A549 (cell line): ENCODE results near the gene DGLUCY. TPM values are rescaled to one million over a fixed set of nuclear protein-coding genes. Genes with fewer than 3 reads are reported as not detected.
"Not testable (repeated sequence)": the region's sequence is repeated elsewhere in the genome, so short reads cannot be mapped to it uniquely, and the experiment has no call there.

ENCODE experiments used
- ATAC-seq, 2 experiments: fragments of 200-7000 bp in 1 of 2; fragments of >200 bp in 1 of 2; cut with Nextera tagmentation in 1 of 2; cut with Tn5 transposase in 1 of 2; 3 replicates each; pipeline versions ENCODE4 v1.8.0 to v1.9.1; 2018 to 2020; ENCODE audit warnings: mild to moderate bottlenecking in 1 of 2, moderate library complexity in 1 of 2
- CTCF ChIA-PET: fragments of 300-600 bp; sonication (Branson Sonifier 250); formaldehyde crosslinking; extraction: SDS; loops from one replicate; lab custom pipeline; 2021; ENCODE audit warnings: antibody characterized with exemption, inconsistent platforms; lab: Yijun Ruan, JAX
- POLR2A ChIA-PET: fragments of 350-600 bp; formaldehyde crosslinking; extraction: SDS; loops from one replicate; lab custom pipeline; 2021; ENCODE audit warnings: antibody characterized with exemption, inconsistent platforms; lab: Yijun Ruan, JAX
- DNase-seq, 2 experiments: peaks; one replicate each; pipeline versions ENCODE4 v3.0.0 to v3.0.0-alpha.2; 2011 to 2016; ENCODE audit warnings: low read depth in 1 of 2, low spot score in 1 of 2
- FAIRE-seq: peaks from 2 replicates; lab custom pipeline; 2011; peaks lifted over from hg19 to GRCh38; lab: Jason Lieb, UNC
- H3K27ac ChIP-seq, 2 experiments: fragments of >200 bp; sonication (Bioruptor Twin); formaldehyde crosslinking; 3 replicates each; pipeline ENCODE4 v1.5.1; 2016 to 2017
- H3K4me1 ChIP-seq: fragments of >200 bp; sonication (Bioruptor Twin); formaldehyde crosslinking; 3 replicates; pipeline ENCODE4 v1.6.1; 2016
- H3K4me2 ChIP-seq: fragments of >200 bp; sonication (Bioruptor Twin); formaldehyde crosslinking; 3 replicates; pipeline ENCODE4 v1.6.1; 2016
- H3K4me3 ChIP-seq: fragments of >200 bp; sonication (Bioruptor Twin); formaldehyde crosslinking; 3 replicates; pipeline ENCODE4 v1.5.1; 2016
- H3K9me3 ChIP-seq: fragments of >200 bp; sonication (Bioruptor Twin); formaldehyde crosslinking; 3 replicates; pipeline ENCODE4 v1.6.1; 2016
- ATOH8 ChIP-seq: fragments of 250-450 bp; sonication (Bioruptor Pico); IDR thresholded peaks from 2 replicates; pipeline ENCODE4 v1.5.0; 2020; ENCODE audit warnings: low read depth, mild to moderate bottlenecking, moderate library complexity
- BCL3 ChIP-seq: fragments of >200 bp; sonication (Bioruptor Twin); formaldehyde crosslinking; IDR thresholded peaks from 3 replicates; pipeline ENCODE4 v1.6.1; 2016
- BHLHE40 ChIP-seq: IDR thresholded peaks from 2 replicates; pipeline ENCODE4 v1.6.1; 2012; ENCODE audit warnings: low read depth, low read length, inconsistent platforms
- CHD2 ChIP-seq: fragments of 150-350 bp; IDR thresholded peaks from 2 replicates; pipeline ENCODE4 v1.6.1; 2014; ENCODE audit warnings: low read length; ENCODE audit not compliant: partially characterized antibody
- CHD4 ChIP-seq: fragments of 200-600 bp; sonication (generic); IDR thresholded peaks from 2 replicates; pipeline ENCODE4 v1.6.1; 2016; ENCODE audit warnings: antibody characterized with exemption, mild to moderate bottlenecking, borderline replicate concordance
- E2F6 ChIP-seq: IDR thresholded peaks from 2 replicates; pipeline ENCODE4 v1.6.1; 2012; ENCODE audit warnings: low read depth, borderline replicate concordance
- FOSB ChIP-seq: fragments of 250-450 bp; sonication (Bioruptor Pico); IDR thresholded peaks from 2 replicates; pipeline ENCODE4 v1.5.0; 2020; ENCODE audit warnings: mild to moderate bottlenecking, moderate library complexity
- HOXB5 ChIP-seq: fragments of 250-450 bp; sonication (Bioruptor Pico); IDR thresholded peaks from 2 replicates; pipeline ENCODE4 v1.5.0; 2020; ENCODE audit warnings: mild to moderate bottlenecking, moderate library complexity
- KDM1A ChIP-seq: fragments of 200-600 bp; sonication (generic); IDR thresholded peaks from 2 replicates; pipeline ENCODE4 v1.6.1; 2016; ENCODE audit warnings: low read depth, mild to moderate bottlenecking
- NR3C1 ChIP-seq: fragments of >200 bp; sonication (Bioruptor Twin); formaldehyde crosslinking; IDR thresholded peaks from 3 replicates; pipeline ENCODE4 v1.6.1; 2017
- SMC3 ChIP-seq: fragments of >200 bp; sonication (Bioruptor Twin); formaldehyde crosslinking; IDR thresholded peaks from 3 replicates; pipeline ENCODE4 v1.6.1; 2018; ENCODE audit warnings: inconsistent platforms
- SREBF2 ChIP-seq: fragments of 450-650 bp; IDR thresholded peaks from 2 replicates; pipeline ENCODE4 v1.6.1; 2014; ENCODE audit warnings: mild to moderate bottlenecking, moderate library complexity
- ZSCAN20 ChIP-seq: fragments of 250-450 bp; sonication (Bioruptor Pico); IDR thresholded peaks from 2 replicates; pipeline ENCODE4 v1.8.0; 2022; ENCODE audit warnings: mild to moderate bottlenecking, moderate library complexity
- WGBS: methylation state at CpG from one replicate; pipeline ENCODE4 v1.1.6; 2017; ENCODE audit errors: missing lambda C conversion rate; 5-methylcytosine and 5-hydroxymethylcytosine counted together
- polyA plus RNA-seq, 4 experiments: library from polyadenylated mRNA; depleted of rRNA in 3 of 4; stranded (reverse); fragments of >200 nt; fragmentation: RNase III in 1 of 4; extraction: RNeasy Plus Mini Kit Qiagen cat#74134 plus additional on column Dnase treatment in 1 of 4; gene quantifications; 2 replicates in 3 of 4; 3 replicates in 1 of 4; pipeline ENCODE4 v1.2.3, GENCODE V29; 2011 to 2017

DGLUCY gene
- polyA plus RNA-seq, 2 of the 4 experiments (the other 2 are of a cell fraction): 14.4 to 17.5 TPM

- no peaks in the 10 kb centered on the region for H3K9me3 ChIP-seq
- no peak overlapping the region for H3K4me3 ChIP-seq
- TF ChIP-seq E2F6: no peak
- TF ChIP-seq BCL3: no peak
- no peak for TF ChIP-seq FOSB (CRISPR knock-in tag)
- no peak for TF ChIP-seq BHLHE40
- no peak for TF ChIP-seq NR3C1
- H3K27ac ChIP-seq: no peak overlapping the region
- FAIRE-seq: no peak
- H3K4me2 ChIP-seq: no peak overlapping the region
- ChIA-PET CTCF (no interaction called here), POLR2A (no interaction called here)
- no peaks in the 10 kb centered on the region for H3K4me1 ChIP-seq
- WGBS: 58% methylated on average over 3 of the region's 3 CpGs
- ATAC-seq: no peak
- no peak for DNase-seq
Observed at GRCh38 chr14:91092073-91092472, 21.8 kb upstream of the DGLUCY start.

- DNase-seq, POLR2A ChIA-PET, H3K4me1 ChIP-seq, FAIRE-seq, H3K4me3 ChIP-seq, H3K9me3 ChIP-seq, H3K4me2 ChIP-seq, ATAC-seq, H3K27ac ChIP-seq: not testable (repeated sequence)
- CTCF ChIA-PET: interaction anchor here (1.0 kb wide), 1 partner anchor 83 kb away, joined by 3 read pairs; no protein-coding TSS in a partner anchor
- 73% methylated on average over 14 of the region's 14 CpGs for WGBS
Observed at GRCh38 chr14:91093743-91094472, 20.0 kb upstream of the DGLUCY start.

GRCh38 chr14:91094772-91095171 lies 19.1 kb upstream of the DGLUCY start:
- no peaks in the 10 kb centered on the region for H3K9me3 ChIP-seq
- ChIA-PET CTCF (interaction anchor here (1.0 kb wide), 1 partner anchor 83 kb away, joined by 3 read pairs; no protein-coding TSS in a partner anchor), POLR2A (no interaction called here)
- H3K4me1 ChIP-seq: peaks cover 14% of the 10 kb centered on the region; the same call in 2 of the 3 replicates
- no peak for ATAC-seq
- no peak overlapping the region for H3K4me2 ChIP-seq
- no peak overlapping the region for H3K4me3 ChIP-seq
- no peak for TF ChIP-seq KDM1A
- no peak for TF ChIP-seq HOXB5
- TF ChIP-seq SREBF2: no peak
- no peak for TF ChIP-seq SMC3
- no peak for TF ChIP-seq CHD2
- FAIRE-seq: no peak
- no peak overlapping the region for H3K27ac ChIP-seq
- DNase-seq: no peak
- 52% methylated on average over 4 of the region's 4 CpGs for WGBS

GRCh38 chr14:91095178-91095577 lies 18.7 kb upstream of the DGLUCY start:
- H3K27ac ChIP-seq: no peak overlapping the region
- H3K4me3 ChIP-seq: no peak overlapping the region
- peaks cover 14% of the 10 kb centered on the region; the same call in 2 of the 3 replicates for H3K4me1 ChIP-seq
- TF ChIP-seq ATOH8 (CRISPR knock-in tag) (no peak), CHD4 (no peak), ZSCAN20 (CRISPR knock-in tag) (no peak)
- H3K4me2 ChIP-seq: no peak overlapping the region
- POLR2A ChIA-PET: no interaction called here
- 68% methylated on average over 8 of the region's 8 CpGs for WGBS
- DNase-seq (no peak), FAIRE-seq (no peak), ATAC-seq (no peak)
- CTCF ChIA-PET: interaction anchor here (0.7 to 1.0 kb wide), 2 partner anchors 14 to 82 kb away, joined by 3 read pairs; no protein-coding TSS in a partner anchor
- no peaks in the 10 kb centered on the region for H3K9me3 ChIP-seq

- H3K4me1 ChIP-seq: peaks cover 14% of the 10 kb centered on the region; the same call in 2 of the 3 replicates
- not testable (repeated sequence) for H3K9me3 ChIP-seq, DNase-seq, H3K4me3 ChIP-seq, H3K4me2 ChIP-seq, FAIRE-seq, ATAC-seq
- 94% methylated on average over 5 of the region's 5 CpGs for WGBS
- ChIA-PET CTCF (interaction anchor here (1.7 to 2.1 kb wide), 2 partner anchors 14 to 80 kb away, joined by 5 read pairs; no protein-coding TSS in a partner anchor), POLR2A (interaction anchor here (1.6 kb wide), 1 partner anchor 16 kb away, joined by 4 read pairs; the partner anchor contains the start of gene DGLUCY)
- H3K27ac ChIP-seq: 0 out of 6 replicates have a peak overlapping the region, but pooled peaks of 1 of the 2 experiments have one; percentile 7
Observed at GRCh38 chr14:91097657-91098056, 16.2 kb upstream of the DGLUCY start.
